ENCODE measurements around the gene MAEA.
"Not testable (repeated sequence)": the region's sequence is repeated elsewhere in the genome, so short reads cannot be mapped to it uniquely, and the experiment has no call there.

MAEA gene

DNA sequence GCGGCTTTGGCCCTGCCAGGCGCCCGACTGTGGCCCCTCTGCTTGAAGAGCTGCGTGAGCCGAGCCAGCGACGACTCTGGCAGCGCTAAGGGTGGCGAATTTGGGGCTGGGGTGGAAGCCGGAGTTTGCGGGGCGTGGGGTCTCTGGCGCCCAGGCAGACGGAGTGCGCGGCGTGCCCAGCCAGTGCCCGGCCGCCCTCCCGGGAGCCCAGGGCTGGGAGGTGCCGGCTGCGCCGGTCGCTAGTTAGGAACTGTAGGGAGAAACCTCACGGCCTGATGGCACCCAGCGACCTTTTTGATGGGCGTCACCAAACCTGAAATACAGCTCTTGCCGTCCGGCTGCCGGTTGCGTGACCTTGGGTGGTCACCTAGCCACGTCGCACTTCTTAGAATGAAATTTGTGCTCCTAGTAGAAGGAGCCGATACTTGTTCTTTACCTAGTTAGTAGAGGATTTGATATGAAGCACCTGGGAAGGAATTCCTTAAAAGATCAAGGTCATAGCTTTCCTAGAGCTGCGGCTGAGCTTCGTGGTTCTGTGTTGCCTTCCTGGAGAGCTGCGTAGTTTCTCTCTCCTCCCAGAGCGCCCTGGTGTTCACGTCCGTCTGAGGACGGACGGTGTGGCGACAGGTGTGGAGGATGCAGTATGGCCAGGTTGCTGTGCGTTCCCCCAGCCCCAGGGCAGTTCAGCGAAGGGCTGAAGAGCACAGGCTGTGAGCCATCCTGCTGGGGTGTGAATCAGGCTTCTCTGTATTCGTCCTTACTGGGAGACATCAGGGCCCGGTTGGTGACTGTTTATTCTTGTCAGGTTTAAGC is 680 bp downstream of the MAEA start:
- Histone ChIP-seq H3K4me1 (ENCODE audit: control insufficient read depth, insufficient read depth, low read depth, low read length) (peaks cover 47% of the 10 kb centered on the region), H2BK12ac (ENCODE audit: low read length in 2 of 2) (peak overlapping the region in 1 of 2 experiments; percentile 47), H3K36me3 (ENCODE audit: control insufficient read depth in 1 of 2, insufficient read depth in 2 of 2, low read depth in 1 of 2, low read length in 2 of 2) (peaks cover 3 to 16% of the 10 kb centered on the region in 2 experiments), H3K9ac (ENCODE audit: low read length) (peak overlapping the region; percentile 92), H2AK5ac (ENCODE audit: low read length, severe bottlenecking) (no peak overlapping the region), H3K27ac (ENCODE audit: low read length, poor library complexity, severe bottlenecking) (no peak overlapping the region), H2BK15ac (ENCODE audit: low read depth, poor library complexity, severe bottlenecking) (no peak overlapping the region), H2AFZ (ENCODE audit: low read depth, low read length) (peak overlapping the region; percentile 94), H2BK120ac (ENCODE audit: low read depth, low read length) (peak overlapping the region; percentile 76), H4K91ac (ENCODE audit: low read length) (peak overlapping the region; percentile 93), H3K4me2 (ENCODE audit: low read length, poor library complexity, severe bottlenecking) (peak overlapping the region; percentile 89), H4K8ac (ENCODE audit: low read length) (peak overlapping the region; percentile 96), H3K4ac (ENCODE audit: low read depth in 1 of 2, low read length in 2 of 2) (peak overlapping the region; percentile 84 to 98), H3K9me3 (ENCODE audit: control insufficient read depth, low read length) (no peaks in the 10 kb centered on the region), H3K4me3 (ENCODE audit: insufficient read depth in 1 of 2, low read depth in 1 of 2, low read length in 2 of 2) (peak overlapping the region; percentile 81 to 98), H3K27me3 (ENCODE audit: control insufficient read depth in 1 of 2, insufficient read depth in 1 of 2, low read length in 2 of 2) (no peaks in the 10 kb centered on the region), H3K18ac (ENCODE audit: low read depth in 1 of 2, low read length in 2 of 2) (peak overlapping the region; percentile 93 to 95), H3K79me1 (replicated peaks; ENCODE audit: low read length, poor library complexity, severe bottlenecking) (peaks cover 6% of the 10 kb centered on the region), H3K23ac (ENCODE audit: low read length in 2 of 2) (peak overlapping the region in 1 of 2 experiments; percentile 91), H2BK5ac (ENCODE audit: low read depth, low read length, poor library complexity, severe bottlenecking) (no peak overlapping the region), H3K14ac (ENCODE audit: low read length in 2 of 2) (peak overlapping the region in 1 of 2 experiments; percentile 75)
- DNase-seq, result peak; percentile 25
- WGBS, result 2% methylated on average over 44 of the region's 47 CpGs

DNA sequence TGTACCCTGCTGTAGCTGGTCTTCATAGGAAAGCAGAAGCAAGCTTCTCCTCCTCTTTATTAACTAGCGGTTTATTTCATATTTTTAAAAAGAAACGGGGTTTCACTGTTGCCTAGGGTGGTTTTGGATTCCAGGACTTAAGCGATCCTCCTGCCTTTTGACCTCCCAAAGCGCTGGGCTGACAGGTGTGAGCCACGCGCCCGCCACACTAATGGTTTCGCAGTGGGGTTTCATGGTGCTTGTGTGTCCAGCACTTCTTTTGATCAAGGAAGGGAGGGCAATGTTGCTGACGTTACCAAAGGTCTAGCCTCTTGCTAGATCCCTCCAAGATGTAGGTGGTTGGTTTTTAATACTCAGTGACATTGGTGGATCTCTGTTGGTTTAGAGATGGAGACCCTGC is 1.4 kb downstream of the MAEA start:
- Histone ChIP-seq H4K8ac (ENCODE audit: low read length) (no peak overlapping the region), H3K4me3 (ENCODE audit: insufficient read depth in 1 of 2, low read depth in 1 of 2, low read length in 2 of 2) (peak overlapping the region in 1 of 2 experiments; percentile 81), H3K79me1 (replicated peaks; ENCODE audit: low read length, poor library complexity, severe bottlenecking) (peaks cover 3% of the 10 kb centered on the region), H4K91ac (ENCODE audit: low read length) (no peak overlapping the region), H3K9me3 (ENCODE audit: control insufficient read depth, low read length) (no peaks in the 10 kb centered on the region), H3K4ac (ENCODE audit: low read depth in 1 of 2, low read length in 2 of 2) (no peak overlapping the region), H3K14ac (ENCODE audit: low read length in 2 of 2) (no peak overlapping the region), H3K18ac (ENCODE audit: low read depth in 1 of 2, low read length in 2 of 2) (no peak overlapping the region), H2BK15ac (ENCODE audit: low read depth, poor library complexity, severe bottlenecking) (no peak overlapping the region), H3K4me2 (ENCODE audit: low read length, poor library complexity, severe bottlenecking) (peak overlapping the region; percentile 89), H2BK120ac (ENCODE audit: low read depth, low read length) (no peak overlapping the region), H3K9ac (ENCODE audit: low read length) (peak overlapping the region; percentile 92), H2BK12ac (ENCODE audit: low read length in 2 of 2) (no peak overlapping the region), H3K23ac (ENCODE audit: low read length in 2 of 2) (no peak overlapping the region), H3K4me1 (ENCODE audit: control insufficient read depth, insufficient read depth, low read depth, low read length) (peaks cover 45% of the 10 kb centered on the region), H3K36me3 (ENCODE audit: control insufficient read depth in 1 of 2, insufficient read depth in 2 of 2, low read depth in 1 of 2, low read length in 2 of 2) (peaks cover 3 to 21% of the 10 kb centered on the region in 2 experiments), H2AK5ac (ENCODE audit: low read length, severe bottlenecking) (no peak overlapping the region), H3K27me3 (ENCODE audit: control insufficient read depth in 1 of 2, insufficient read depth in 1 of 2, low read length in 2 of 2) (no peaks in the 10 kb centered on the region), H2BK5ac (ENCODE audit: low read depth, low read length, poor library complexity, severe bottlenecking) (no peak overlapping the region), H2AFZ (ENCODE audit: low read depth, low read length) (no peak overlapping the region), H3K27ac (ENCODE audit: low read length, poor library complexity, severe bottlenecking) (no peak overlapping the region)
- WGBS, result 84% methylated on average over 9 of the region's 9 CpGs
- no peak for DNase-seq

DNA sequence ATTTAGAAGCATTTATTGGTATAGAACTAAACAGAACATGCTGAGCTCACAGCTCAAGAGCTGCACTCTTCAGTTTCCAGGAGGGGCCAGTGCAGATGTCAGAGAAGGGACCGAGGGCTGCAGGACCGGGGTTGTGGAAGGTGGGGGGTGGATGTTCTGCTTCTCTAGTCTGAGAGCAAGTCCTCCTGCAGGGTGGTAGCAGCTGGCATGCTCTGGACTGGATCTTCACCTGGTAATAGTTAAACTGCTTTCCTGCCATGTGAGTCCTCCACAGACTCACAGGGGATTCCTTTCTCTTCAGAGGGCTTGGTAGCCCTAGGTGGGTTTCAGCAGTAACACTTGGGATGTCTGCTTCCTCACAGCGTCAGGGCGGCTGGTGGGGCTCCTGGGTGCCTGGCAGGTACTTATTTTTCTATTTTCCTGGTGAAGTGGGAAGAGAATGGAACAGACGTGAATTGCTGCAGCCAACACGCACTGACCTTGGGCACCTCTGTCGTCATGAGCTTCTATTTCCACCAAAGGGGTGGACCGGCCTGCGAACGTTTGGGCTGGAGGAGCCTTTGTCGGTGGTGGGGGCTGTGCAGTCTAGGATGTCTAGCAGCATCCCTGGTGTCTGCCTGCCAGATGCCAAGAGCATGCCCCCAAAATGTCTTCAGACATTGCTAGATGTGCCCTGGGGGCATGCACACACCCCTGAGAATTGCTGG is 2.5 kb downstream of the MAEA start:
- no peak overlapping the region for H3K4ac ChIP-seq (ENCODE audit: low read depth in 1 of 2, low read length in 2 of 2)
- no peak overlapping the region for H3K27ac ChIP-seq (ENCODE audit: low read length, poor library complexity, severe bottlenecking)
- H3K14ac ChIP-seq (ENCODE audit: low read length in 2 of 2), result no peak overlapping the region
- H3K9me3 ChIP-seq (ENCODE audit: control insufficient read depth, low read length), result no peaks in the 10 kb centered on the region
- H2BK120ac ChIP-seq (ENCODE audit: low read depth, low read length), result no peak overlapping the region
- no peak overlapping the region for H4K91ac ChIP-seq (ENCODE audit: low read length)
- H3K4me3 ChIP-seq (ENCODE audit: insufficient read depth in 1 of 2, low read depth in 1 of 2, low read length in 2 of 2), result peak overlapping the region in 1 of 2 experiments; percentile 81
- no peak overlapping the region for H2BK15ac ChIP-seq (ENCODE audit: low read depth, poor library complexity, severe bottlenecking)
- no peak overlapping the region for H4K8ac ChIP-seq (ENCODE audit: low read length)
- no peak overlapping the region for H3K23ac ChIP-seq (ENCODE audit: low read length in 2 of 2)
- no peak overlapping the region for H2BK5ac ChIP-seq (ENCODE audit: low read depth, low read length, poor library complexity, severe bottlenecking)
- no peaks in the 10 kb centered on the region for H3K27me3 ChIP-seq (ENCODE audit: control insufficient read depth in 1 of 2, insufficient read depth in 1 of 2, low read length in 2 of 2)
- H3K79me1 ChIP-seq (replicated peaks; ENCODE audit: low read length, poor library complexity, severe bottlenecking), result peaks cover 3% of the 10 kb centered on the region
- no peak for DNase-seq
- H3K36me3 ChIP-seq (ENCODE audit: control insufficient read depth in 1 of 2, insufficient read depth in 2 of 2, low read depth in 1 of 2, low read length in 2 of 2), result peaks cover 9 to 31% of the 10 kb centered on the region in 2 experiments
- no peak overlapping the region for H3K18ac ChIP-seq (ENCODE audit: low read depth in 1 of 2, low read length in 2 of 2)
- H3K9ac ChIP-seq (ENCODE audit: low read length), result peak overlapping the region; percentile 92
- no peak overlapping the region for H2AFZ ChIP-seq (ENCODE audit: low read depth, low read length)
- no peak overlapping the region for H2BK12ac ChIP-seq (ENCODE audit: low read length in 2 of 2)
- H2AK5ac ChIP-seq (ENCODE audit: low read length, severe bottlenecking), result no peak overlapping the region
- peaks cover 44% of the 10 kb centered on the region for H3K4me1 ChIP-seq (ENCODE audit: control insufficient read depth, insufficient read depth, low read depth, low read length)
- WGBS, result 95% methylated on average over 11 of the region's 11 CpGs
- H3K4me2 ChIP-seq (ENCODE audit: low read length, poor library complexity, severe bottlenecking), result no peak overlapping the region

DNA sequence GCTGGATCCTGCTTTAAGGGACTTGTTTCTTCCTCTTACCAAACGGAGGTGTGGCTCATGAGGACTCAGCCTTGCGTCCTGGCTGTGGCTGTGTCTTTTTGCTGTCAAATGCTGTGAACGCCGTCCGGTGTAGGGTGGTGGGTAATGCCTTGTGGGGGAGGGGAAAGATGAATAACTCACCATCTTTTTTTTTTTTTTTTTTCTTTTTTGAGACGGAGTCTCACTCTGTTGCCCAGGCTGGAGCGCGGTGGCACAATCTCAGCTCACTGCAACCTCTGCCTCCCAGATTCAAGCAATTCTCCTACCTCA is 3.0 kb downstream of the MAEA start:
- Histone ChIP-seq H3K9ac (ENCODE audit: low read length) (peak overlapping the region; percentile 92), H3K4me1 (ENCODE audit: control insufficient read depth, insufficient read depth, low read depth, low read length) (peaks cover 44% of the 10 kb centered on the region), H3K36me3 (ENCODE audit: control insufficient read depth in 1 of 2, insufficient read depth in 2 of 2, low read depth in 1 of 2, low read length in 2 of 2) (peaks cover 13 to 36% of the 10 kb centered on the region in 2 experiments)
- not testable (repeated sequence) for H2BK12ac ChIP-seq (ENCODE audit: low read length in 2 of 2); H2BK120ac ChIP-seq (ENCODE audit: low read depth, low read length); H3K79me1 ChIP-seq (replicated peaks; ENCODE audit: low read length, poor library complexity, severe bottlenecking); H2BK5ac ChIP-seq (ENCODE audit: low read depth, low read length, poor library complexity, severe bottlenecking); H3K14ac ChIP-seq (ENCODE audit: low read length in 2 of 2); H3K27ac ChIP-seq (ENCODE audit: low read length, poor library complexity, severe bottlenecking); H3K23ac ChIP-seq (ENCODE audit: low read length in 2 of 2); H3K4me3 ChIP-seq (ENCODE audit: insufficient read depth in 1 of 2, low read depth in 1 of 2, low read length in 2 of 2); H3K9me3 ChIP-seq (ENCODE audit: control insufficient read depth, low read length); H2BK15ac ChIP-seq (ENCODE audit: low read depth, poor library complexity, severe bottlenecking); H3K4ac ChIP-seq (ENCODE audit: low read depth in 1 of 2, low read length in 2 of 2); H2AK5ac ChIP-seq (ENCODE audit: low read length, severe bottlenecking); H4K91ac ChIP-seq (ENCODE audit: low read length); H3K27me3 ChIP-seq (ENCODE audit: control insufficient read depth in 1 of 2, insufficient read depth in 1 of 2, low read length in 2 of 2); H3K18ac ChIP-seq (ENCODE audit: low read depth in 1 of 2, low read length in 2 of 2); H3K4me2 ChIP-seq (ENCODE audit: low read length, poor library complexity, severe bottlenecking); H2AFZ ChIP-seq (ENCODE audit: low read depth, low read length); H4K8ac ChIP-seq (ENCODE audit: low read length); DNase-seq
- WGBS, result 97% methylated on average over 4 of the region's 8 CpGs

All from mesenchymal stem cell (in vitro differentiated cells and primary cell).